Limb (tissue), 2 donors: ENCODE measurements around the gene CLEC10A.
A peak's percentile ranks its signal among the peaks of the same experiment; 100 is the strongest.

Experiments
- DNase-seq, 2 donors: peaks; one replicate each; pipeline ENCODE4 v3.0.0-alpha.2; 2016; ENCODE audit errors: extremely low spot score in 2 of 2

CLEC10A gene

GRCh38 chr17:7041607-7042500 lies 38.2 kb downstream of the CLEC10A start:
- peak in 1 of 2 donors; percentile 66 for DNase-seq

- DNase-seq = no peak
Measured at GRCh38 chr17:7039832-7040231, 40.2 kb downstream of the CLEC10A start.

- DNase-seq = no peak
Measured at GRCh38 chr17:7038025-7038862, 41.8 kb downstream of the CLEC10A start.

- DNase-seq = peak; percentile 91 to 94
Measured at GRCh38 chr17:7035591-7036368, 44.3 kb downstream of the CLEC10A start, which contains the start of gene SLC16A13. Gene SLC16A13 (plus strand): TSS chr17:7036015. CDS start chr17:7036383, 368 bp downstream.

GRCh38 chr17:7034955-7035590 lies 45.0 kb downstream of the CLEC10A start:
- DNase-seq = no peak

- no peak for DNase-seq
Measured at GRCh38 chr17:7029659-7030058, 50.4 kb downstream of the CLEC10A start.

GRCh38 chr17:7029096-7029495 lies 51.0 kb downstream of the CLEC10A start:
- DNase-seq = no peak

GRCh38 chr17:7027335-7027734 lies 52.7 kb downstream of the CLEC10A start:
- no peak for DNase-seq

- DNase-seq = no peak
Measured at GRCh38 chr17:7026471-7027115, 53.5 kb downstream of the CLEC10A start.

GRCh38 chr17:7025245-7025644 lies 54.8 kb downstream of the CLEC10A start:
- no peak for DNase-seq
